WTC11 (cell line): ENCODE measurements around the gene ZNF442.

ENCODE experiments used
- CREM ChIP-seq: sonication (generic); formaldehyde crosslinking; IDR thresholded peaks from 2 replicates; pipeline ENCODE4 v1.8.1; 2022; ENCODE audit warnings: mild to moderate bottlenecking, missing genetic modification reagents, moderate library complexity
- CTCF ChIP-seq: fragments of 200-600 bp; IDR thresholded peaks from 2 replicates; pipeline ENCODE4 v1.8.0; 2022; ENCODE audit warnings: antibody characterized with exemption
- ZNF263 ChIP-seq: sonication (generic); formaldehyde crosslinking; IDR thresholded peaks from 2 replicates; pipeline ENCODE4 v1.8.1; 2022; ENCODE audit warnings: low read depth, mild to moderate bottlenecking, moderate library complexity, missing genetic modification reagents
- ZNF396 ChIP-seq: fragments of 250-450 bp; sonication (Bioruptor Pico); IDR thresholded peaks from 2 replicates; pipeline ENCODE4 v1.8.0; 2021; ENCODE audit warnings: mild to moderate bottlenecking, moderate library complexity, borderline replicate concordance
- TF ChIP-seq, protein P1 (sequence below): sonication (generic); formaldehyde crosslinking; IDR thresholded peaks from 2 replicates; pipeline ENCODE4 v1.8.1; 2022; ENCODE audit warnings: low read depth, missing genetic modification reagents, borderline replicate concordance

- TF ChIP-seq CTCF (no peak), CREM (CRISPR knock-in tag) (no peak), ZNF396 (CRISPR knock-in tag) (no peak), ZNF263 (CRISPR knock-in tag) (no peak)
- TF ChIP-seq, protein P1, sequence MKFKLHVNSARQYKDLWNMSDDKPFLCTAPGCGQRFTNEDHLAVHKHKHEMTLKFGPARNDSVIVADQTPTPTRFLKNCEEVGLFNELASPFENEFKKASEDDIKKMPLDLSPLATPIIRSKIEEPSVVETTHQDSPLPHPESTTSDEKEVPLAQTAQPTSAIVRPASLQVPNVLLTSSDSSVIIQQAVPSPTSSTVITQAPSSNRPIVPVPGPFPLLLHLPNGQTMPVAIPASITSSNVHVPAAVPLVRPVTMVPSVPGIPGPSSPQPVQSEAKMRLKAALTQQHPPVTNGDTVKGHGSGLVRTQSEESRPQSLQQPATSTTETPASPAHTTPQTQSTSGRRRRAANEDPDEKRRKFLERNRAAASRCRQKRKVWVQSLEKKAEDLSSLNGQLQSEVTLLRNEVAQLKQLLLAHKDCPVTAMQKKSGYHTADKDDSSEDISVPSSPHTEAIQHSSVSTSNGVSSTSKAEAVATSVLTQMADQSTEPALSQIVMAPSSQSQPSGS (CRISPR knock-in tag): no peak
These were observed 15.1 kb downstream of the ZNF442 start for GRCh38 chr19:12350185-12350889.
